HEK293T (cell line): ENCODE measurements around the gene EMC1.
"Not testable (repeated sequence)": the region's sequence is repeated elsewhere in the genome, so short reads cannot be mapped to it uniquely, and the experiment has no call there.

Experiments used
- ARNT ChIP-seq: fragments of 450-650 bp; IDR thresholded peaks from 2 replicates; pipeline ENCODE4 v1.6.1; 2017; ENCODE audit warnings: mild to moderate bottlenecking
- BHLHE40 ChIP-seq: fragments of 450-650 bp; IDR thresholded peaks from 2 replicates; pipeline ENCODE4 v1.6.1; 2016; ENCODE audit warnings: mild to moderate bottlenecking, moderate library complexity, borderline replicate concordance
- ELF4 ChIP-seq: fragments of 450-650 bp; IDR thresholded peaks from 2 replicates; pipeline ENCODE4 v1.6.1; 2017; ENCODE audit warnings: antibody characterized with exemption
- FOXA1 ChIP-seq: fragments of 450-650 bp; IDR thresholded peaks from 2 replicates; pipeline ENCODE4 v1.6.1; 2016; ENCODE audit warnings: mild to moderate bottlenecking
- FOXK2 ChIP-seq: fragments of 450-650 bp; IDR thresholded peaks from 2 replicates; pipeline ENCODE4 v1.6.1; 2016; ENCODE audit warnings: mild to moderate bottlenecking
- FOXM1 ChIP-seq: fragments of 450-650 bp; IDR thresholded peaks from 2 replicates; pipeline ENCODE4 v1.6.1; 2017; ENCODE audit warnings: mild to moderate bottlenecking, borderline replicate concordance
- HDGF ChIP-seq: fragments of 450-650 bp; IDR thresholded peaks from 2 replicates; pipeline ENCODE4 v1.6.1; 2017; ENCODE audit warnings: antibody characterized with exemption, borderline replicate concordance
- L3MBTL2 ChIP-seq: fragments of 450-650 bp; conservative IDR thresholded peaks from 2 replicates; pipeline ENCODE4 v1.6.1; 2016; ENCODE audit warnings: mild to moderate bottlenecking
- LEF1 ChIP-seq: fragments of 450-650 bp; IDR thresholded peaks from 2 replicates; pipeline ENCODE4 v1.6.1; 2017; ENCODE audit warnings: mild to moderate bottlenecking, borderline replicate concordance
- SP1 ChIP-seq: fragments of 450-650 bp; IDR thresholded peaks from 2 replicates; pipeline ENCODE4 v1.6.1; 2017
- SUZ12 ChIP-seq: fragments of 450-650 bp; IDR thresholded peaks from 2 replicates; pipeline ENCODE4 v1.6.1; 2016; ENCODE audit warnings: mild to moderate bottlenecking
- TARDBP ChIP-seq: fragments of 450-650 bp; IDR thresholded peaks from 2 replicates; pipeline ENCODE4 v1.6.1; 2016
- ZNF384 ChIP-seq: fragments of 450-650 bp; IDR thresholded peaks from 2 replicates; pipeline ENCODE4 v1.6.1; 2016
- TF ChIP-seq, protein P1 (sequence below): fragments of 450-650 bp; IDR thresholded peaks from 2 replicates; pipeline ENCODE4 v1.6.1; 2016

DNA sequence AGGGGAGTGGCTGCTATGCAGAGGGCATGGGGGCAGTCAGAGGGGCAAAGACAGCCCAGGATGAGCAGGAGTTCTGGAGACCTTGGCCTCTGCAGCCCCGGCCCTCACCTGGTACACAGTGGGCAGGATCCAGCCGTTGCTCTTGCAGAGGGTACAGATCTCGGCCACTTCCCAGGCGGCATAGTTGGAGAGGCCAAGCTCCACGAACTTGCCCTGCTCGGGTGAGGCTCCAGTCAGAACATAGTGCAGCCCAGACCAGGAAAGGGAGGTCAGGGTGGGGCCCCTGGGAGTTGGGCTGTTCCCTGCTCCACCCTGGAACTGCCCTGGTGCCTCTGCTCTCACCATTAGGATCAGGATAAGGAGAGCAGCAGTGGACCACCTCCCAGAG, 19.0 kb upstream of the EMC1 start:
- not testable (repeated sequence) for TF ChIP-seq FOXK2, LEF1, ZNF384, SP1, FOXM1, SUZ12, BHLHE40, TARDBP, FOXA1, ELF4, HDGF, ARNT, L3MBTL2
- TF ChIP-seq, protein P1, sequence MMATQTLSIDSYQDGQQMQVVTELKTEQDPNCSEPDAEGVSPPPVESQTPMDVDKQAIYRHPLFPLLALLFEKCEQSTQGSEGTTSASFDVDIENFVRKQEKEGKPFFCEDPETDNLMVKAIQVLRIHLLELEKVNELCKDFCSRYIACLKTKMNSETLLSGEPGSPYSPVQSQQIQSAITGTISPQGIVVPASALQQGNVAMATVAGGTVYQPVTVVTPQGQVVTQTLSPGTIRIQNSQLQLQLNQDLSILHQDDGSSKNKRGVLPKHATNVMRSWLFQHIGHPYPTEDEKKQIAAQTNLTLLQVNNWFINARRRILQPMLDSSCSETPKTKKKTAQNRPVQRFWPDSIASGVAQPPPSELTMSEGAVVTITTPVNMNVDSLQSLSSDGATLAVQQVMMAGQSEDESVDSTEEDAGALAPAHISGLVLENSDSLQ: not testable (repeated sequence)
